K562 (cell line): ENCODE measurements around the gene MTO1. TPM values are rescaled to one million over a fixed set of nuclear protein-coding genes. Genes with fewer than 3 reads are reported as not detected.
A peak's percentile ranks its signal among the peaks of the same experiment; 100 is the strongest.

Experiments
- ARID3B ChIP-seq: fragments of 250-450 bp; sonication (Bioruptor Pico); IDR thresholded peaks from 2 replicates; pipeline ENCODE4 v1.4.0; 2020; ENCODE audit warnings: borderline replicate concordance
- CHD1 ChIP-seq: fragments of 200-600 bp; sonication (generic); IDR thresholded peaks from one replicate; pipeline ENCODE4 v1.6.1; 2012; ENCODE audit warnings: mild to moderate bottlenecking, moderate library complexity, low read length, inconsistent platforms
- FOXO4 ChIP-seq: fragments of 450-650 bp; formaldehyde crosslinking; IDR thresholded peaks from 2 replicates; pipeline ENCODE4 v1.4.0; 2020; ENCODE audit warnings: mild to moderate bottlenecking, moderate library complexity
- IRF2 ChIP-seq: sonication (generic); formaldehyde crosslinking; IDR thresholded peaks from 2 replicates; pipeline ENCODE4 v1.8.1; 2022; ENCODE audit warnings: mild to moderate bottlenecking, missing genetic modification reagents
- IRF9 ChIP-seq: fragments of 450-650 bp; IDR thresholded peaks from 2 replicates; pipeline ENCODE4 v1.6.1; 2016; ENCODE audit warnings: missing biosample characterization, missing genetic modification characterization
- PHF21A ChIP-seq: fragments of 450-650 bp; IDR thresholded peaks from 2 replicates; pipeline ENCODE4 v1.6.1; 2017; ENCODE audit warnings: low read depth, borderline replicate concordance
- POLR2AphosphoS5 ChIP-seq: IDR thresholded peaks from 2 replicates; pipeline ENCODE4 v1.6.1; 2011; ENCODE audit warnings: mild to moderate bottlenecking, low read depth, low read length, moderate library complexity; ENCODE audit not compliant: control insufficient read depth, insufficient read depth
- SNIP1 ChIP-seq: fragments of 450-650 bp; IDR thresholded peaks from 2 replicates; pipeline ENCODE4 v1.7.1; 2017; ENCODE audit warnings: low read depth, mild to moderate bottlenecking
- TSHZ1 ChIP-seq: fragments of 250-450 bp; sonication (Bioruptor Pico); IDR thresholded peaks from 2 replicates; pipeline ENCODE4 v1.4.0; 2020; ENCODE audit warnings: mild to moderate bottlenecking, moderate library complexity
- USF1 ChIP-seq: sonication (generic); formaldehyde crosslinking; IDR thresholded peaks from 2 replicates; pipeline ENCODE4 v1.9.0; 2022; ENCODE audit warnings: mild to moderate bottlenecking, missing genetic modification reagents
- ZBTB33 ChIP-seq: sonication (generic); formaldehyde crosslinking; IDR thresholded peaks from 2 replicates; pipeline ENCODE4 v1.8.1; 2023; ENCODE audit warnings: mild to moderate bottlenecking, missing genetic modification reagents
- ZNF277 ChIP-seq: fragments of 250-450 bp; sonication (Bioruptor Pico); IDR thresholded peaks from 2 replicates; pipeline ENCODE4 v1.8.0; 2022; ENCODE audit warnings: inconsistent platforms, mild to moderate bottlenecking, moderate library complexity, borderline replicate concordance
- polyA plus RNA-seq, 8 experiments: library from polyadenylated mRNA; depleted of rRNA in 4 of 8; stranded (reverse) in 5 of 8; unstranded in 3 of 8; fragments of >200 nt; fragmentation: Nextera tagmentation in 2 of 8; fragmentation: Illumina TruSeq in 1 of 8; extraction: Ambion mirVana in 2 of 8; extraction: Trizol in 1 of 8; gene quantifications; 2 replicates each; pipeline versions ENCODE4 v1.2.1 to v1.2.3, GENCODE V29; 2011 to 2014; ENCODE audit warnings: inconsistent platforms in 1 of 8, missing spikeins in 1 of 8
- total RNA-seq, 7 experiments: library from RNA; depleted of rRNA in 6 of 7; stranded (reverse); fragments of >200 nt in 6 of 7; fragmentation: Illumina TruSeq in 2 of 7; extraction: Trizol in 2 of 7; gene quantifications; 2 replicates each; pipeline versions ENCODE4 v1.2.1 to v1.2.3, GENCODE V29; 2011 to 2021; ENCODE audit warnings: low replicate concordance in 1 of 7

MTO1 gene
- total and polyA plus RNA-seq, 9 of the 15 experiments (the other 6 are each of a cell fraction or from before 2014, with no cell fraction given): 33.4 to 62.3 (median 50.6) TPM

GRCh38 chr6:73461537-73462350 lies at the start of gene MTO1 (continued):
- TF ChIP-seq ZBTB33 (CRISPR knock-in tag) (no peak), ZNF277 (no peak), SNIP1 (no peak), FOXO4 (CRISPR knock-in tag) (no peak), IRF9 (tag) (no peak), POLR2AphosphoS5 (peak; percentile 78; the same call in 1 of the 2 replicates), USF1 (no peak; the same call in 1 of the 2 replicates), PHF21A (no peak), TSHZ1 (CRISPR knock-in tag) (no peak), IRF2 (CRISPR knock-in tag) (no peak), ARID3B (CRISPR knock-in tag) (no peak), CHD1 (peak; percentile 61)
